Activated CD4-positive, alpha-beta T cell treated with anti-CD3 and anti-CD28 coated beads, Interleukin-2, amount 50 U/mL, for 1 hour (primary cell): Measurements from ENCODE around the gene HMG20B.

ENCODE experiments used
- DNase-seq: peaks from one replicate; pipeline ENCODE4 v3.0.0-alpha.2; 2020

Gene HMG20B

GRCh38 chr19:3537438-3538240 is 35.1 kb upstream of the HMG20B start:
- no peak for DNase-seq

GRCh38 chr19:3538258-3538929 is 34.4 kb upstream of the HMG20B start:
- no peak for DNase-seq

GRCh38 chr19:3538965-3539755 is 33.6 kb upstream of the HMG20B start, which contains the start of gene TEKTIP1:
TSS of gene TEKTIP1 (plus strand) at chr19:3539174. CDS start at chr19:3539178, 4 bp downstream.
- DNase-seq = no peak

GRCh38 chr19:3539756-3540118 is 33.0 kb upstream of the HMG20B start:
- no peak for DNase-seq

- no peak for DNase-seq
Measured at GRCh38 chr19:3543150-3544057, 29.3 kb upstream of the HMG20B start.

GRCh38 chr19:3544058-3544376 is 28.7 kb upstream of the HMG20B start:
- DNase-seq = no peak

- peak; percentile 82 for DNase-seq
Measured at GRCh38 chr19:3544742-3545668, 27.7 kb upstream of the HMG20B start.

- no peak for DNase-seq
Measured at GRCh38 chr19:3545669-3546034, 27.1 kb upstream of the HMG20B start.

- DNase-seq = no peak
Measured at GRCh38 chr19:3546119-3546518, 26.6 kb upstream of the HMG20B start.

GRCh38 chr19:3547301-3547731 is 25.4 kb upstream of the HMG20B start:
- peak; percentile 22 for DNase-seq

GRCh38 chr19:3547767-3548282 is 24.9 kb upstream of the HMG20B start:
- DNase-seq = no peak

- no peak for DNase-seq
Measured at GRCh38 chr19:3548606-3549005, 24.1 kb upstream of the HMG20B start.

- DNase-seq = no peak
Measured at GRCh38 chr19:3549816-3550215, 22.9 kb upstream of the HMG20B start.

GRCh38 chr19:3550947-3551791 is 21.6 kb upstream of the HMG20B start:
- DNase-seq = no peak

- DNase-seq = no peak
Measured at GRCh38 chr19:3551792-3552095, 21.0 kb upstream of the HMG20B start.

GRCh38 chr19:3554254-3555083 is 18.3 kb upstream of the HMG20B start:
- DNase-seq = peak; percentile 50

GRCh38 chr19:3555653-3556422 is 16.9 kb upstream of the HMG20B start:
- DNase-seq = no peak

- DNase-seq = no peak
Measured at GRCh38 chr19:3556423-3556977, 16.2 kb upstream of the HMG20B start.
